IMR-90 (cell line): ENCODE measurements around the gene TACC2. TPM values are rescaled to one million over a fixed set of nuclear protein-coding genes. Genes with fewer than 3 reads are reported as not detected.

Source experiments
- ATAC-seq: fragments of 200-7000 bp; cut with Tn5 transposase; 2 replicates; pipeline ENCODE4 v1.9.1; 2020; ENCODE audit warnings: low read depth, mild to moderate bottlenecking, moderate library complexity
- BruUV-seq: library from RNA; stranded (reverse); fragments of 400-500 nt; replicated peaks from 2 replicates; lab custom pipeline; 2021; lab: Mats Ljungman, UMichigan
- CTCF ChIA-PET: fragments of 300-600 bp; formaldehyde crosslinking; extraction: SDS; loops from one replicate; lab custom pipeline; 2021; ENCODE audit warnings: antibody characterized with exemption; lab: Yijun Ruan, JAX
- POLR2A ChIA-PET: fragments of 300-600 bp; sonication (Branson Sonifier 250); formaldehyde crosslinking; loops from one replicate; lab custom pipeline; 2022; ENCODE audit warnings: antibody characterized with exemption; ENCODE audit not compliant: unreplicated experiment; lab: Charles Lee
- DNase-seq: peaks from one replicate; pipeline ENCODE4 v3.0.0; 2013
- H2AFZ ChIP-seq: replicated peaks from 2 replicates; pipeline ENCODE3; 2013; ENCODE audit warnings: low read length, mild to moderate bottlenecking; ENCODE audit not compliant: poor library complexity
- H2AK5ac ChIP-seq: 2 replicates; pipeline ENCODE4 v1.6.1; 2013; ENCODE audit warnings: low read depth, low read length, inconsistent platforms
- H2AK9ac ChIP-seq: replicated peaks from 2 replicates; pipeline ENCODE3; 2013; ENCODE audit warnings: mild to moderate bottlenecking, low read depth, low read length, moderate library complexity; ENCODE audit not compliant: poor library complexity
- H2BK120ac ChIP-seq: 2 replicates; pipeline ENCODE4 v1.6.1; 2013; ENCODE audit warnings: low read depth, low read length, inconsistent platforms
- H2BK15ac ChIP-seq: 3 replicates; pipeline ENCODE4 v1.6.1; 2013; ENCODE audit warnings: low read depth, low read length, inconsistent platforms
- H2BK20ac ChIP-seq: 2 replicates; pipeline ENCODE4 v1.6.1; 2013; ENCODE audit warnings: low read depth, mild to moderate bottlenecking, inconsistent platforms, low read length, moderate library complexity
- H2BK5ac ChIP-seq: 2 replicates; pipeline ENCODE4 v1.6.1; 2013; ENCODE audit warnings: mild to moderate bottlenecking, low read depth, low read length, inconsistent platforms; ENCODE audit not compliant: poor library complexity, severe bottlenecking
- H3K14ac ChIP-seq: replicated peaks from 2 replicates; pipeline ENCODE4 v1.6.1; 2013; ENCODE audit warnings: low read depth, low read length, inconsistent platforms
- H3K18ac ChIP-seq: 2 replicates; pipeline ENCODE4 v1.6.1; 2013; ENCODE audit warnings: low read depth, low read length, control low read depth
- H3K23ac ChIP-seq: 2 replicates; pipeline ENCODE4 v1.6.1; 2013; ENCODE audit warnings: low read depth, low read length, inconsistent platforms
- H3K27ac ChIP-seq: 2 replicates; pipeline ENCODE4 v1.5.1; 2013; ENCODE audit warnings: mild to moderate bottlenecking, control low read depth, low read length; ENCODE audit not compliant: insufficient read depth
- H3K27me3 ChIP-seq: 2 replicates; pipeline ENCODE4 v1.6.1; 2013; ENCODE audit warnings: low read length; ENCODE audit not compliant: control insufficient read depth, insufficient read depth
- H3K36me3 ChIP-seq: 2 replicates; pipeline ENCODE4 v1.6.1; 2013; ENCODE audit warnings: low read length, mixed read lengths; ENCODE audit not compliant: control insufficient read depth, insufficient read depth
- H3K4ac ChIP-seq: 2 replicates; pipeline ENCODE4 v1.6.1; 2013; ENCODE audit warnings: low read depth, low read length, inconsistent platforms
- H3K4me1 ChIP-seq: 2 replicates; pipeline ENCODE4 v1.6.1; 2013; ENCODE audit warnings: low read length, mixed read lengths; ENCODE audit not compliant: control insufficient read depth, insufficient read depth
- H3K4me2 ChIP-seq: 2 replicates; pipeline ENCODE4 v1.6.1; 2013; ENCODE audit warnings: low read depth, mild to moderate bottlenecking, control low read depth, low read length, moderate library complexity
- H3K4me3 ChIP-seq: 2 replicates; pipeline ENCODE4 v1.5.1; 2013; ENCODE audit warnings: low read depth, mild to moderate bottlenecking, control low read depth, low read length, moderate library complexity; ENCODE audit not compliant: insufficient read depth
- H3K56ac ChIP-seq: 2 replicates; pipeline ENCODE4 v1.6.1; 2013; ENCODE audit warnings: low read length, inconsistent platforms; ENCODE audit not compliant: insufficient read depth; ENCODE audit errors: extremely low read depth
- H3K79me1 ChIP-seq, 2 experiments: 2 replicates each; pipeline ENCODE4 v1.6.1; 2013; ENCODE audit warnings: low read length in 2 of 2, inconsistent platforms in 1 of 2, low read depth in 1 of 2
- H3K9ac ChIP-seq: 2 replicates; pipeline ENCODE4 v1.6.1; 2013; ENCODE audit warnings: low read depth, low read length, control low read depth
- H3K9me1 ChIP-seq: 2 replicates; pipeline ENCODE4 v1.6.1; 2013; ENCODE audit warnings: low read length, inconsistent platforms; ENCODE audit not compliant: insufficient read depth
- H3K9me3 ChIP-seq: 2 replicates; pipeline ENCODE4 v1.6.1; 2013; ENCODE audit warnings: low read length; ENCODE audit not compliant: control insufficient read depth, insufficient read depth
- H4K20me1 ChIP-seq: 2 replicates; pipeline ENCODE4 v1.6.1; 2013; ENCODE audit warnings: low read length, inconsistent platforms; ENCODE audit not compliant: insufficient read depth
- H4K5ac ChIP-seq: 2 replicates; pipeline ENCODE4 v1.6.1; 2013; ENCODE audit warnings: mild to moderate bottlenecking, low read depth, low read length, control low read depth
- H4K8ac ChIP-seq, 2 experiments: 2 replicates each; pipeline ENCODE4 v1.6.1; 2013; ENCODE audit warnings: low read depth in 2 of 2, low read length in 2 of 2, control low read depth in 1 of 2, inconsistent platforms in 1 of 2
- H4K91ac ChIP-seq: 2 replicates; pipeline ENCODE4 v1.6.1; 2013; ENCODE audit warnings: low read depth, low read length, inconsistent platforms; ENCODE audit not compliant: insufficient read depth
- BHLHE40 ChIP-seq: fragments of 150-350 bp; IDR thresholded peaks from 2 replicates; pipeline ENCODE4 v1.6.1; 2016; ENCODE audit warnings: mild to moderate bottlenecking, low read depth, low read length
- CEBPB ChIP-seq: IDR thresholded peaks from 2 replicates; pipeline ENCODE4 v1.6.1; 2012; ENCODE audit warnings: low read depth, low read length, improper control_type of control experiment
- CHD1 ChIP-seq: IDR thresholded peaks from 2 replicates; pipeline ENCODE4 v1.6.1; 2012; ENCODE audit warnings: low read depth, low read length, improper control_type of control experiment
- FOS ChIP-seq: fragments of 150-350 bp; IDR thresholded peaks from 2 replicates; pipeline ENCODE4 v1.6.1; 2016; ENCODE audit warnings: low read depth, low read length
- MAFK ChIP-seq: IDR thresholded peaks from 2 replicates; pipeline ENCODE4 v1.6.1; 2012; ENCODE audit warnings: low read depth, low read length, improper control_type of control experiment
- MAZ ChIP-seq: IDR thresholded peaks from 2 replicates; pipeline ENCODE4 v1.6.1; 2012; ENCODE audit warnings: low read depth, mild to moderate bottlenecking, low read length, improper control_type of control experiment, moderate library complexity, borderline replicate concordance
- MXI1 ChIP-seq: IDR thresholded peaks from 2 replicates; pipeline ENCODE4 v1.6.1; 2012; ENCODE audit warnings: low read depth, mild to moderate bottlenecking, low read length, moderate library complexity, borderline replicate concordance
- NFE2L2 ChIP-seq: fragments of 150-350 bp; IDR thresholded peaks from 2 replicates; pipeline ENCODE4 v1.6.1; 2016; ENCODE audit warnings: low read depth, mild to moderate bottlenecking, low read length
- POLR2A ChIP-seq: IDR thresholded peaks from 2 replicates; pipeline ENCODE4 v1.6.1; 2012; ENCODE audit warnings: mild to moderate bottlenecking, low read depth, low read length
- RAD21 ChIP-seq: IDR thresholded peaks from 2 replicates; pipeline ENCODE4 v1.6.1; 2012; ENCODE audit warnings: low read length, improper control_type of control experiment
- RCOR1 ChIP-seq: IDR thresholded peaks from 2 replicates; pipeline ENCODE4 v1.6.1; 2012; ENCODE audit warnings: mild to moderate bottlenecking, low read length, improper control_type of control experiment; ENCODE audit not compliant: insufficient replicate concordance
- RFX5 ChIP-seq: IDR thresholded peaks from 2 replicates; pipeline ENCODE4 v1.8.0; 2012; ENCODE audit warnings: low read depth, mild to moderate bottlenecking, low read length, moderate library complexity
- SMC3 ChIP-seq: fragments of 150-350 bp; IDR thresholded peaks from 2 replicates; pipeline ENCODE4 v1.6.1; 2016; ENCODE audit warnings: low read depth, mild to moderate bottlenecking, antibody characterized with exemption, low read length, moderate library complexity
- WGBS, 2 experiments: methylation state at CpG; one replicate each; pipeline versions ENCODE4 v1.1.5 to v1.1.7; 2013; ENCODE audit warnings: missing lambda C conversion rate in 2 of 2; ENCODE audit not compliant: insufficient read length in 1 of 2; ENCODE audit errors: extremely low coverage in 2 of 2; 5-methylcytosine and 5-hydroxymethylcytosine counted together
- dilution Hi-C: fragments of 300-500 bp; cut with HindIII; formaldehyde crosslinking; loops from one replicate; pipeline ENCODE4 v1.14.3; 2018; ENCODE audit warnings: low sequenced_read_pairs; ENCODE audit not compliant: unreplicated experiment
- in situ Hi-C: fragments of 300-500 bp; cut with MboI; formaldehyde crosslinking; loops from 3 replicates; pipeline ENCODE4 v1.14.3; 2019; ENCODE audit warnings: low sequenced_read_pairs, inconsistent platforms, mixed read lengths
- intact Hi-C: fragments of 100-400 bp; cut with micrococcal nuclease; formaldehyde crosslinking; loops from 2 replicates; pipeline ENCODE4 v1.10.0; 2022
- polyA plus RNA-seq, 3 experiments: library from polyadenylated mRNA; depleted of rRNA; stranded (reverse); fragments of >200 nt; gene quantifications; 2 replicates each; pipeline ENCODE4 v1.2.3, GENCODE V29; 2012; ENCODE audit warnings: low replicate concordance in 1 of 3
- total RNA-seq: library from RNA; depleted of rRNA; stranded (reverse); fragments of >200 nt; gene quantifications from 2 replicates; pipeline ENCODE4 v1.2.3, GENCODE V29; 2012
- TF ChIP-seq, protein P1 (sequence below): fragments of 150-350 bp; IDR thresholded peaks from 2 replicates; pipeline ENCODE4 v1.6.1; 2017; ENCODE audit warnings: mild to moderate bottlenecking, antibody characterized with exemption, low read length, low read depth
- TF ChIP-seq, protein P2 (sequence below): fragments of 150-350 bp; IDR thresholded peaks from 2 replicates; pipeline ENCODE4 v1.6.1; 2016; ENCODE audit warnings: low read depth, mild to moderate bottlenecking, low read length, moderate library complexity, borderline replicate concordance
- TF ChIP-seq, protein P3 (sequence below): conservative IDR thresholded peaks from 2 replicates; pipeline ENCODE4 v1.5.1; 2012; ENCODE audit warnings: mild to moderate bottlenecking, low read depth, low read length, improper control_type of control experiment

Gene TACC2
- total and polyA plus RNA-seq, 2 of the 4 experiments (the other 2 are of a cell fraction), result 2.9 to 15.4 TPM

DNA sequence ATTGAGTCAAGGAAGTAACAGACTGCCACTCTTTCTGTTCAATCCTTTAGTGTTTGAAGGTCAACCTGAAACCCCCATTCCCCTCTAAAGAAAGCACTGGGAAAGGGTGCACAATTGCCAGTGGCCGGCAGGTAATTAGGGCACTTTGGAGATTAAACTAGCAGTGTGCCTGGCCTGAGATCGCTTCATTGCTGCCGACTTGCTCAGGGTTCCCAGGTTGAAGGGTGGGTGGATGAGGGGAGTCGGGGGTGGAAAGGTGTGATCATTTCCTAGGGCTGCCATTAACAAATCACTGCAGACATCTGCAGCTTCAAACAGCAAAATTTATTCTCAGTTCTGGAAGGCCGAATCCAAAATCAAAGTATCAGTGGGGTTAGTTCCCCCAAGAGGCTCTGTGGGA lies 265.9 kb downstream of the TACC2 start:
- ChIA-PET POLR2A (no interaction called here), CTCF (no interaction called here)
- Histone ChIP-seq H3K36me3 (no peaks in the 10 kb centered on the region; the same call in 1 of the 2 replicates), H2AFZ (no peak overlapping the region), H3K79me1 (no peaks in the 10 kb centered on the region), H4K8ac (no peak overlapping the region), H2AK5ac (no peak overlapping the region), H3K4me2 (no peak overlapping the region), H3K14ac (no peak overlapping the region), H2AK9ac (no peak overlapping the region), H3K9me1 (peaks cover 5% of the 10 kb centered on the region; the same call in 1 of the 2 replicates), H2BK15ac (no peak overlapping the region), H3K56ac (no peak overlapping the region), H3K4me3 (no peak overlapping the region), H3K27ac (no peak overlapping the region), H3K27me3 (no peaks in the 10 kb centered on the region), H3K4me1 (peaks cover 6% of the 10 kb centered on the region; the same call in 1 of the 2 replicates), H2BK5ac (no peak overlapping the region), H4K91ac (no peak overlapping the region), H2BK20ac (no peak overlapping the region), H3K4ac (no peak overlapping the region), H3K23ac (no peak overlapping the region), H4K5ac (no peak overlapping the region), H3K9me3 (no peaks in the 10 kb centered on the region), H3K18ac (no peak overlapping the region), H3K9ac (no peak overlapping the region), H2BK120ac (no peak overlapping the region), H4K20me1 (no peaks in the 10 kb centered on the region)
- in situ Hi-C loops, result no loop called here
- ATAC-seq (no peak), DNase-seq (no peak)
- 88% methylated on average over 1 of the region's 5 CpGs; no CpG with 5 or more reads in 1 of the 2 experiments for WGBS, 2 experiments
- BruUV-seq, result no TSS peak
- intact Hi-C loops, result no loop called here
- dilution Hi-C loops, result no loop called here
- TF ChIP-seq RCOR1 (no peak), RFX5 (no peak), MXI1 (no peak), POLR2A (no peak), BHLHE40 (no peak), RAD21 (no peak), CEBPB (no peak), FOS (no peak), MAFK (no peak), CHD1 (no peak), SMC3 (no peak), MAZ (no peak), NFE2L2 (no peak)
- TF ChIP-seq, protein P1, sequence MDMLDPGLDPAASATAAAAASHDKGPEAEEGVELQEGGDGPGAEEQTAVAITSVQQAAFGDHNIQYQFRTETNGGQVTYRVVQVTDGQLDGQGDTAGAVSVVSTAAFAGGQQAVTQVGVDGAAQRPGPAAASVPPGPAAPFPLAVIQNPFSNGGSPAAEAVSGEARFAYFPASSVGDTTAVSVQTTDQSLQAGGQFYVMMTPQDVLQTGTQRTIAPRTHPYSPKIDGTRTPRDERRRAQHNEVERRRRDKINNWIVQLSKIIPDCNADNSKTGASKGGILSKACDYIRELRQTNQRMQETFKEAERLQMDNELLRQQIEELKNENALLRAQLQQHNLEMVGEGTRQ, result no peak
- TF ChIP-seq, protein P2, sequence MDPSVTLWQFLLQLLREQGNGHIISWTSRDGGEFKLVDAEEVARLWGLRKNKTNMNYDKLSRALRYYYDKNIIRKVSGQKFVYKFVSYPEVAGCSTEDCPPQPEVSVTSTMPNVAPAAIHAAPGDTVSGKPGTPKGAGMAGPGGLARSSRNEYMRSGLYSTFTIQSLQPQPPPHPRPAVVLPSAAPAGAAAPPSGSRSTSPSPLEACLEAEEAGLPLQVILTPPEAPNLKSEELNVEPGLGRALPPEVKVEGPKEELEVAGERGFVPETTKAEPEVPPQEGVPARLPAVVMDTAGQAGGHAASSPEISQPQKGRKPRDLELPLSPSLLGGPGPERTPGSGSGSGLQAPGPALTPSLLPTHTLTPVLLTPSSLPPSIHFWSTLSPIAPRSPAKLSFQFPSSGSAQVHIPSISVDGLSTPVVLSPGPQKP, result no peak
- TF ChIP-seq, protein P3, sequence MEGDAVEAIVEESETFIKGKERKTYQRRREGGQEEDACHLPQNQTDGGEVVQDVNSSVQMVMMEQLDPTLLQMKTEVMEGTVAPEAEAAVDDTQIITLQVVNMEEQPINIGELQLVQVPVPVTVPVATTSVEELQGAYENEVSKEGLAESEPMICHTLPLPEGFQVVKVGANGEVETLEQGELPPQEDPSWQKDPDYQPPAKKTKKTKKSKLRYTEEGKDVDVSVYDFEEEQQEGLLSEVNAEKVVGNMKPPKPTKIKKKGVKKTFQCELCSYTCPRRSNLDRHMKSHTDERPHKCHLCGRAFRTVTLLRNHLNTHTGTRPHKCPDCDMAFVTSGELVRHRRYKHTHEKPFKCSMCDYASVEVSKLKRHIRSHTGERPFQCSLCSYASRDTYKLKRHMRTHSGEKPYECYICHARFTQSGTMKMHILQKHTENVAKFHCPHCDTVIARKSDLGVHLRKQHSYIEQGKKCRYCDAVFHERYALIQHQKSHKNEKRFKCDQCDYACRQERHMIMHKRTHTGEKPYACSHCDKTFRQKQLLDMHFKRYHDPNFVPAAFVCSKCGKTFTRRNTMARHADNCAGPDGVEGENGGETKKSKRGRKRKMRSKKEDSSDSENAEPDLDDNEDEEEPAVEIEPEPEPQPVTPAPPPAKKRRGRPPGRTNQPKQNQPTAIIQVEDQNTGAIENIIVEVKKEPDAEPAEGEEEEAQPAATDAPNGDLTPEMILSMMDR, result no peak
